AG04450 (cell line): ENCODE results near the gene PSMD12. TPM values are rescaled to one million over a fixed set of nuclear protein-coding genes. Genes with fewer than 3 reads are reported as not detected.

ENCODE experiments used
- CTCF ChIA-PET: fragments of 300-600, 350-600 bp; formaldehyde crosslinking; extraction: SDS; loops from one replicate; lab custom pipeline; 2022; ENCODE audit warnings: antibody characterized with exemption, inconsistent platforms; lab: Charles Lee
- POLR2A ChIA-PET: fragments of 350-600 bp; formaldehyde crosslinking; extraction: SDS; loops from one replicate; lab custom pipeline; 2021; ENCODE audit warnings: antibody characterized with exemption, inconsistent platforms; lab: Yijun Ruan, JAX
- DNase-seq: peaks from one replicate; pipeline ENCODE4 v3.0.0-alpha.2; 2011; ENCODE audit warnings: low read depth, low spot score
- H3K27ac ChIP-seq: one replicate; pipeline ENCODE4 v1.5.1; 2012; ENCODE audit warnings: low read depth, low read length, control low read depth
- H3K27me3 ChIP-seq: one replicate; pipeline ENCODE4 v1.6.0; 2012; ENCODE audit warnings: low read length; ENCODE audit not compliant: control insufficient read depth, insufficient read depth
- H3K4me3 ChIP-seq: 2 replicates; pipeline ENCODE4 v1.5.1; 2011; ENCODE audit warnings: mild to moderate bottlenecking, low read depth, low read length, control low read depth
- H3K9me3 ChIP-seq: 2 replicates; pipeline ENCODE4 v1.5.1; 2012; ENCODE audit warnings: low read length; ENCODE audit not compliant: control insufficient read depth, insufficient read depth
- polyA plus RNA-seq: library from polyadenylated mRNA; depleted of rRNA; stranded (reverse); fragments of >200 nt; gene quantifications from 2 replicates; pipeline ENCODE4 v1.2.3, GENCODE V29; 2011
- TF ChIP-seq, protein P1 (sequence below): IDR thresholded peaks from 2 replicates; pipeline ENCODE4 v1.5.1; 2011; ENCODE audit warnings: low read depth, low read length, control low read depth, inconsistent platforms

The PSMD12 gene
- polyA plus RNA-seq, 1 experiment: 42.1 TPM

DNA sequence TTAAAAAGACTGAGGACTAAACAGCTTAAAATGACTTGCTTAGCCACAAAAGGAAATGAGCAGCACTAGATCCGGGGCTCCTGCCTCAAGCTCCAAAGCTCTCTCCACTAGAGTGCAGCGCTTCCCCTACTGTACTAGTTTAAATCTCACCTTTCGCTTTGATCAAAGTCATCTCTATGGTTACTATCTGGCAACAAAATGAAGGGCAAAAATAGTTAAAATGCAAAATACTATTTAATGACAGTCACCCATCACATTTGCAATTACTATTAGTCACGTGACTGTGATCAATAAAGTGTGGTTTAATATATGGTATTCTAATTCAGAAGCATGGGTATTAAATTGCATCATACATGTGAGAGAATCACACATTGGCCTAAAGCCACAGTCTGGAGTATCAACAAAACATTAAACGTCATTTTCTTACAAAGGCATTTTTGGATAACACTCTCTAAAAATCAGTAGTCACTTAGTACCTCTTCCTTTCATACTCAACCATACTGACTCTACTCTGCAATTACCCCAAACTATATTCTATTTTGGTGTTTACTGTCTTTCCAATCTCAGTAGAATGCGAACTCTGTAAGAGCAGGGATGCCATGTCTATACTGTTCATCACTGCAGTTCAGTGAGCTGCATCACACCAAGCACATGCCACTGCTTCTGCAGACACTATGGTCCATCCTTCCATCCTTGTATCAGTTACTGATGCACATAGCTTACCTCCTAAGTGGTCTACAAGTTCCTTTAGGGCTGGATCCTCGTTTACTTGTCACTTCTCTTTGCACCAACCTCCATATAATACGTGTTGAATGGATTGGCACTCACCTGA, 6.2 kb downstream of the PSMD12 start:
- ChIA-PET CTCF (interaction anchor here (1.0 kb wide), 2 partner anchors 14 to 16 kb away, joined by 3 to 4 read pairs; no protein-coding TSS in a partner anchor), POLR2A (interaction anchor here (0.9 kb wide), 1 partner anchor 420 kb away, joined by 9 read pairs; no protein-coding TSS in a partner anchor)
- Histone ChIP-seq H3K27me3 (no peaks in the 10 kb centered on the region), H3K4me3 (no peak overlapping the region), H3K9me3 (no peaks in the 10 kb centered on the region), H3K27ac (no peak overlapping the region)
- no peak for DNase-seq
- TF ChIP-seq, protein P1, sequence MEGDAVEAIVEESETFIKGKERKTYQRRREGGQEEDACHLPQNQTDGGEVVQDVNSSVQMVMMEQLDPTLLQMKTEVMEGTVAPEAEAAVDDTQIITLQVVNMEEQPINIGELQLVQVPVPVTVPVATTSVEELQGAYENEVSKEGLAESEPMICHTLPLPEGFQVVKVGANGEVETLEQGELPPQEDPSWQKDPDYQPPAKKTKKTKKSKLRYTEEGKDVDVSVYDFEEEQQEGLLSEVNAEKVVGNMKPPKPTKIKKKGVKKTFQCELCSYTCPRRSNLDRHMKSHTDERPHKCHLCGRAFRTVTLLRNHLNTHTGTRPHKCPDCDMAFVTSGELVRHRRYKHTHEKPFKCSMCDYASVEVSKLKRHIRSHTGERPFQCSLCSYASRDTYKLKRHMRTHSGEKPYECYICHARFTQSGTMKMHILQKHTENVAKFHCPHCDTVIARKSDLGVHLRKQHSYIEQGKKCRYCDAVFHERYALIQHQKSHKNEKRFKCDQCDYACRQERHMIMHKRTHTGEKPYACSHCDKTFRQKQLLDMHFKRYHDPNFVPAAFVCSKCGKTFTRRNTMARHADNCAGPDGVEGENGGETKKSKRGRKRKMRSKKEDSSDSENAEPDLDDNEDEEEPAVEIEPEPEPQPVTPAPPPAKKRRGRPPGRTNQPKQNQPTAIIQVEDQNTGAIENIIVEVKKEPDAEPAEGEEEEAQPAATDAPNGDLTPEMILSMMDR: peak; percentile 54

DNA sequence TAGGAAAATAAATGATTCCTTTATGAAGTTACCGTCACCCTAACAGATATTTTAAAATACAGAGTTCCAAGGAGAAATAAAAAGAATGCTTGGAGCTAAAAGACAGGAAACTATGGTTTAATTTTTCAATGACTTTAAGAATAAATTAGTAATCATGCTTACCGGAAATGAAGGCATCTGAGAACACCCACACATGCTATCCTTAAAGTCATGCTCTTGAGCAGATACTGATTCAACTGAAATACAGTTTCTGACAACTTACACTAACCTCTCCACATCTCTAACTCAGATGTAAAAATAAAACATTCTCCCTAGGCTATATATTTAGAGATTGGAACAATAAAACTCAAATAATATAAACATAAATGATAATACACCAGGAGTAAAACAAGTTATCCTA, 7.8 kb downstream of the PSMD12 start:
- TF ChIP-seq, protein P1: no peak
- H3K27me3 ChIP-seq: no peaks in the 10 kb centered on the region
- H3K4me3 ChIP-seq: no peak overlapping the region
- CTCF ChIA-PET: interaction anchor here (0.6 to 0.7 kb wide), 2 partner anchors 270 to 600 kb away, joined by 6 to 12 read pairs; no protein-coding TSS in a partner anchor
- POLR2A ChIA-PET: no interaction called here
- no peaks in the 10 kb centered on the region for H3K9me3 ChIP-seq
- no peak overlapping the region for H3K27ac ChIP-seq
- DNase-seq: no peak

DNA sequence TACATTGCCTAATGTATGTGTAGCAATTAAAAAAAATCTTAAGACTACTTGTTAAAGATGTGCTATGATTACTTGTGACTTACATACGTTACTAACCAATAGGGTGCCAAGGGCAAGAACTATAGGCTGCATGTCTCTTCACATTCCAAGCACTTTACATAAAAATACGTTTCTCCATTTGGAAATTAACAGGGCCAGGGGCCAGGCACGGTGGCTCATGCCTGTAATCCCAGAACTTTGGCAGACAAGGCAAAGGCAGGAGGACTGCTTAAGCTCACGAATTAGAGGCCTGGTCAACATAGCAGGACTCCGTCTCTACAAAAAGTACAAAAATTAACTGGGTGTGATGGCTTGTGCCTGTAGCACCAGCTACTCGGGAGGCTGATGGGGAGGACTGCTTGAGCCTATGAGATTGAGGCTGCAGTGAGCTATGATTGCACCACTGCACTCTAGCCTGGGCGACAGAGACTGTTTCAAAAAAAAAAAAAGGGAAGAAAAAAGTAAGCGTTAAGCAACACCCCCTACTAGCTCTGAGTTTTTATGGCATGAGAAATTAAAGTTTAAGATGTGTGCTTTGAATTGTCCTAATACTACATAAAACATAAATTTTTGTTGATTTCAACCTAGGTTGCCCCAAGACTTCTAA, 12.3 kb downstream of the PSMD12 start:
- CTCF ChIA-PET: no interaction called here
- POLR2A ChIA-PET: no interaction called here

DNA sequence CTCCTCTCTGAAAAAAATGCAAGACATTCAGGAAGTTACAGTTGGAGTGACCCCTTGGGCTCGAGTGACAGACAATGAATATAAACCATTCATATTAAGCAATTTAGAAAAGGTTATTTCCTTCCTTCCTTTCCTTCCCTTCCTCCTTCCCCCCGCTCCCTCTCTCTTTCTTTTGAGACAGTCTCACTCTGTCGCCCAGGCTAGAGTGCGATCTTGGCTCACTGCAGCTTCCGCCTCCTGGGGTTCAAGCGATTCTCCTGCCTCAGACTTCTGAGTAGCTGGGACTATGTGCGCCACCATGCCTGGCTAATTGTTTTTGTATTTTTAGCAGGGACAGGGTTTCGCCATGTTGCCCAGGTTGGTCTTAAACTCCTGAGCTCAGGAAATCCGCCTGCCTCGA, 13.2 kb downstream of the PSMD12 start:
- POLR2A ChIA-PET: no interaction called here

More for the DNA sequence above, 12.3 kb downstream of the PSMD12 start:
- no peak for DNase-seq
- Histone ChIP-seq H3K27me3 (no peaks in the 10 kb centered on the region), H3K9me3 (no peaks in the 10 kb centered on the region), H3K4me3 (no peak overlapping the region), H3K27ac (no peak overlapping the region)
- TF ChIP-seq, protein P1: no peak

More for the DNA sequence above, 13.2 kb downstream of the PSMD12 start:
- no peaks in the 10 kb centered on the region for H3K9me3 ChIP-seq
- DNase-seq: no peak
- CTCF ChIA-PET: no interaction called here
- TF ChIP-seq, protein P1: no peak
- H3K4me3 ChIP-seq: no peak overlapping the region
- no peaks in the 10 kb centered on the region for H3K27me3 ChIP-seq
- no peak overlapping the region for H3K27ac ChIP-seq
